ENCODE data around the gene RAPGEF5.
"Not testable (repeated sequence)": the region's sequence is repeated elsewhere in the genome, so short reads cannot be mapped to it uniquely, and the experiment has no call there.

RAPGEF5 gene

DNA sequence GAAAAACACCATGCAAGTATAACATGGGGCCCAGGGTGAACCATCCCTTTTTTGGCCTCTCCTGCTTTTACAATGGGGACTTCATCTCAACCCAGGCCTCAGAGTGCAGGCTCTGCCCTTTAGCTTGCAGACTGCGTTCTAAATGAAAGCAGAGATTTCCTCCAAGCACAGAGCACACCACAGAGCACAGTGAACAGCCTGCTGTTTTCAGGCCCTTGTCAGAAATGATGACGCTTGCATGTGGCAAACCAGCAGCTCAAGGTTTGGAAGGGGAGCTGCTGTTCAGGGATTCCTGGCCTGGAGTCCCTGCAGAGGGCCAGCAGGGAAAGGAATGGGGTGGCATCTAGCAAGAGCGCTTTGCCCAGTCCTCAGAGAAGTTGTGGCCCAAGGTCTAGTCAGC is 243.9 kb downstream of the RAPGEF5 start:
- DNase-seq: no peak

DNA sequence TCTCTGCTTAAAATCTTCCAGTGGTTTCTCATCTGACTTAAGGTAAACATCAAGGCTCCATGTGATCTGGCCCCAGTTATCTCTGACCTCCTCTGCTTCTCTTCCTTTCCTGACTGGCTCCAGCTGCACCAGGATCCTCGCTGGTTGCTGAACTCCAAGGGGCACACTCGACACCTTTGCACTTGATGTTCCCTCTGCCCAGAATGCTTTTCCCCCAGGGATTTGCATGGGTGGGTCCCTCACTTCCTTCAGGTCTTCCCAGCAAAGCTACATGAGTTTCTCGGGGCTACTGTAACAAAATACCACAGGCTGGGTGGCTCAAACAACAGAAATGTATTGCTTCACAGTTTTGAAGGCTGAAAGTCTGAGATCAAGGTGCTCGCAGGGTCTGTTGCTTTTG is 245.3 kb downstream of the RAPGEF5 start:
- no peak for DNase-seq

DNA sequence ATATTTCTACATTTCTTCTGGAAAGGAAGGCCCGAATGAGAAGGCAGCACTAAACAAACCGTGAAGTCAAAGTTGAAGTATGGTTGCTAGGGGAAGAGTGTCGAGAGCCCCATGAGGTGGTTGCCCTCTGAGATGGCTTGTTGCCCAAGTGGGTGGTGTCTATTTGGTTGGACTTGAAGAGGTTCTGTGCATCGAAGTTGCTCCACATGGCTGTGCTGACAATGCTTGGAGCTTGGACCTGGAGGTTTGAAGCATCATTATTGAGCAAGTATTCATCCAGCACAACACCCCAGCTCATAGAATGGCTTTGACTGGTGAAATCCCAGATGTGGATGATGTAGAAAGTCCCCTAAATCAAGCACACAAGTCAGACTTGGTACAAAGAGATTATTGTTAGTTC is 246.1 kb downstream of the RAPGEF5 start:
- DNase-seq: no peak

DNA sequence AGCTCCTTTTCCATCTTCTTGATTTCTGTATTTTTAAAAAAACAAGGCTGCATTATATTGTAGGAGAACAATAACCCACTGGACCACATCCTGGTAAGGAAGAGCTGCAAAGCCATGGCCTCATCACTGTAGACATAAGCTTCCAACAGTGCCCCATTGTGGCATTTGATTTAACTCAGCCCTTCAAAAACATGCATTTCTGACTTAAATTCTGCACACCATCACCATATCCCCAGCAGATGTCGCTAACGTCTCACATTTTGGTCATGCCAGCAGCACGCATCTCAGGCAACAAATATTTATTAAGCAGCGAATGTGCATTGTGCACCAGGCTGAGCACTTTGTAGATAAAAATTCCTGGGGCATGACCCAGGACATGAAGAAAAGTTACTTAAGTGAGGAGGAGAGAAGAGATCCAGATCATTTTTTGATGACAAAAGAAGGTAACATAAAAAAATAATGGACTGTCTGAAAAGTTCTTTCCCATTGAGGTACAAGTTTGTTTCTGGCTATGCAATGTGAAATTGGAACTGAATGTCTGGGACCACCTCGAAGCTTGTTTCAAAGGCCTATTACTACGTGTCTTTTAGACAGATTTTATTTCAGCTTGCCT is 246.6 kb downstream of the RAPGEF5 start:
- DNase-seq: peak; percentile 48

DNA sequence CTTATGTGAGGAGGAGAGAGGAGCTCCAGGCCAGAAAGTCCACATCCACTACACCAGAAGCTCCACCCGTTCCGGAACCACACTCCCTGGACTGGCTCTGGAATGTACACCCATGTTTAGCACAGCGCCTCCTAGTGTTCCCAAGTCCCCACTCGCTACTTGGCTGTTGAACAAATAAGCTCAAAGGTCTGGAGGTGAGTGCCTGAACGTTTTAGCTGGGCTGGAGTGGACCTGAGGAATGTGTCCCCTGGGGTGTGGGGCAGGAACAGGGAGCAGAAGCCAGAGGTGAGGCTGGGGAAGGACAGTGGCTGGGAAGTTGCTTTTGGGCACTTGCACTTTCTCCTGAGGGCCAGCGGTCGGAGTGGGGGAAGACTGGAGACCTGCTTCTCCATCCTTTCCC is 247.2 kb downstream of the RAPGEF5 start:
- peak; percentile 10 for DNase-seq

DNA sequence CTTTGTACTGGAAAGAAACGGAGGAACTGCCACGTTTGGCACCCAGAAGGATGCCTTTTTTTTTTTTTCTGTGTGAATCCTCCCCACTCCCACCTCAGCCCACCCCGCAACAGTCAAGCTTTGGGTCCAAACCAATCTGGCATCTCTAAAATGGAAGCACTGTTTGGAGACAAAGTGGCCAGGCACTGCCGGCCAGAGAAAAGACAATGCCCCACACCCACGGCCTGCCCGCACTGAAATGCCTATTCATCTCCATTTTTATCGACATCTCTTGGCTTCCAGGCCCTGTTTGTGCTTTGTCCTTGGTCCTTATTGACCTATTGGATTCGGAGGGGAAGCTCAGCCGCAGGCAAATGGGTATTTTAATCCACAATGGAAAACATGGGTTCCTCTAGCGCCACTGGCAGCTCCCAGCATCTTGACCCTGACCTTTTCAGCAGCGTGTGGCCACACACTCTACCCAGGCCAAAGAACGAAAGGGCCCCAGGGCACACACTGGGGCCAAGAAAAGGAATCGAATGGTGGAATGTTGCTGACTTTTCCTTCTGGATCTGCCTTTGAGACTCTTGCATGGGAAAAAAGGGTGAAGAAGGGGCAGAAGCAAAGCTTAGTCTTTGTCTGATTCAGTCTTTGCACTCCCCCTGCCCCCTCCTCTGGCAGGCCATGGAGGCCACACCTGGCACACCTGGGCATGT is 248.7 kb downstream of the RAPGEF5 start:
- no peak for DNase-seq

DNA sequence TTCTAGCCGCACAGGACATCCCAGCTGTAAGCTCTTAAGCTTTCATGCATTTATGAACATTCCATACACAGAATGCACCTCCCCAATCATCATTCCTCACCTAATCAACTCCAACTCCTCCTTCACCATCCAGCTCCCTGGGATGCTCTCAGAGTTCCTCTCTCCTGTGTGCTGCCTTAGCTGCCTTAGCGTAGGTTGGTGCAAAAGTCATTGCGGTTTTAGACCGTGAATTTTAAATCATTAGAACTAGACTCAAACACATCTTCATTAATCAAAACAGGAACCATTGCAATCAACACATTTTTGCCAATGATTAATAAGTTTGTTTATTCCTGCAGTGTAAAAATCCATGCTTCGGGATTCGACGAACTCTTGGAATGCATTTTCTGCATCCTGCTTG is 251.4 kb downstream of the RAPGEF5 start:
- DNase-seq: no peak

DNA sequence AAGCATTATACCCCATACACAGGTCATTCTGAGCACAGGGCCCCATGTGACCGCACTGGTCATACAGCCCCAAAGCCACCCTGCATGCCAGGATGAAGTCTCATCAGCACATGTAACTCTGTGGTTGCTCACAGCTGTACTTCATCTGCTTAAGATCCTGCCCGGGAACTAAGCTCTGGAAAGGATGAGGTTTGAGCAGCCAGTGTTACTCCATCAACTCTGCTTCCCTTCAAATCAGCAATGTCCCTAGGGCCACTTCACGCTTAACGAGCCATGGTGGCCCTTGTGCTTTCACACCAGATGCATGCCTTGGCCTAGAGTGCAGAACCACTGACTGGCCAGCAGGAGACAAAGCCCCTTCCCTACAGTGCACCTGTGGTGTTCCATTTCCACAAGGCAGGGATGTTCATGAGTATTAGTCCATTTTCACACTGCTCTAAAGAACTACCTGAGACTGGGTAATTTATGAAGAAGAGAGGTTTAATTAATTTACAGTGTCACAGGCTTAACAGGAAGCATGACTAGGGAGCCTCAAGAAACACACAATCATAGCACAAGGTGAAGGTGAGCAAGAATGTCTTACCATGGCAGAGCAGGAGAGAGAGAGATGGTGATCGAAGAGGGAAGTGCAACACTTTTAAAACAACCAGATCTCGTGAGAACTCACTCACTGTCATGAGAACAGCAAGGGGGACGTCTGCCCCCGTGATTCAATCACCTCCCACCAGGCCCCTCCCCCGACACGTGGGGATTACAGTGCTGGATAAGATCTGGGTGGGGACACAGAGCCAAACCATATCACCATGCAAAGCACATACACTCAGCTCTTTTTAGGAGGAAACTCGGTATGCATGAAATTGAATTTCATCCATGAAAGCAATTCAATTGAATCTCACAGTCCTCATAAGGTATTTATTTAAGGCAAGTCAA is 262.3 kb downstream of the RAPGEF5 start:
- DNase-seq: no peak

DNA sequence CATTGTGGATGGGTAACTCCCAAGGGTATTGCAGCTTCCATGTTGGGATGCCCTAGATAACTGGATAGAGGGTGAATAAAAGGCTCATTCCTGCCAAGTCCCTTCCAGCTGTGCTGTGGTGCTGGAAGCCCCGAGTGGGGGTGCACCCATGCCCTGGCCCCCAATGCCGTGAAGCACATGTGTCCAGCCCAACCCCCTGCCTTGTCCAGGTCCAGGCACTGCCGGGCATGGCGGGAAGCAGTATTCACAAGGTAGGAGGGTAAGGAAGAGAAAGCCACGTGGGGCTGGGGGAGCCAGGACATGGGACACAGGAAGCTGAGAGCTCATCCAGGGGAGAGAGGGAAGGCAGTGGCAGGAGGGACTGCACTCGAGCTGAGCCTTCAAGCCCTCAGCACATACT is 263.0 kb downstream of the RAPGEF5 start:
- no peak for DNase-seq

DNA sequence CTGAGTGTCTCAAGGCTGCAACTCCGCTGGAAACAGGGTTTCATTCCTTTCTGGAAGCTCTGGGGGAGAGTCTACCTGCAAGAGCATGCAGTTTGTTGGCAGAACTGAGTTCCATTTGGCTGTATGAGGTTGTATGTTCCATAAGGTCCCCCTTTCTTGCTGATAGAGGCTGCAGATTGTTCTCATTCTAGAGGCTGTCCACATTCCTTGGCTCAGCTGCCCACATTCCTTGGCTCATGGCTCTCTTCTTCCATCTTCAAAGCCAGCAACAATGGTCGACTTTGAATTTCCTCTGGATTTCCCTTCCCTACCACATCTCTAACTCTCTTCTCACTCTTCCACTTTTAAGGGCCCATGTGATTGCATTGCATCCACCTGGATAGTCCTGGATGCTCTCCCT is 264.0 kb downstream of the RAPGEF5 start:
- DNase-seq: no peak

DNA sequence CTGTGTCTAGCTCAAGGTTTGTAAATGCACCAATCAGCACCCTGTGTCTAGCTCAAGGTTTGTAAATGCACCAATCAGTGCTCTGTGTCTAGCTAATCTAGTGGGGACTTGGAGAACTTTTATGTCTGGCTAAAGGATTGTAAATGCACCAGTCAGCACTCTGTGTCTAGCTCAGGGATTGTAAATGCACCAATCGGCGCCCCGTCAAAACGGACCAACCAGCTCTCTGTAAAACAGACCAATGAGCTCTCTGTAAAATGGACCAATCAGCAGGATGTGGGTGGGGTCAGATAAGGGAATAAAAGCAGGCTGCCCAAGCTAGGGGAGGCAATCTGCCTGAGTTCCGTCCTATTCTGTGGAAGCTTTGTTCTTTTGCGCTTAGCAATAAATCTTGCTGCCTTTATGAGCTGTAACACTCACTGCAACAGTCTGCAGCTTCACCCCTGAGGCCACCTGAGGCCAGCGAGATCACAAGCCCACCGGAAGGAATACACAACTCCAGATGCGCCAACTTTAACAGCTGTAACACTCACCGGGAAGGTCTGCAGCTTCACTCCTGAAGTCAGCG is 265.9 kb downstream of the RAPGEF5 start:
- DNase-seq: not testable (repeated sequence)

DNA sequence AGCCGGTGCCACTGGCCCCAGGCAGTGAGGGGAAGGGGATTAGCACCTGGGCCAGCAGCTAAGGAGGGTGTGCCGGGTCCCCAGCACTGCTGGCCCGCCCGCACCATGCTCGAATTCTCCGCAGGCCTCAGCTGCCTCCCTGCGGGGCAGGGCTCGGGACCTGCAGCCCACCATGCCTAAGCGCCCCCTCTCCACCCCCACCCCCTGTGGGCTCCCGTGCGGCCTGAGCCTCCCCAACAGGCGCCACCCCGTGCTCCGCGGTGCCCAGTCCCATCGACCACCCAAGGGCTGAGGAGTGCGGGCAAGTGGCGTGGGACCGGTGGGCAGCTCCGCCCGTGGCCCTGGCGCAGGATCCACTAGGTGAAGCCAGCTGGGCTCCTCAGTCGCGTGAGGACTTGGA is 266.4 kb downstream of the RAPGEF5 start:
- DNase-seq: no peak

DNA sequence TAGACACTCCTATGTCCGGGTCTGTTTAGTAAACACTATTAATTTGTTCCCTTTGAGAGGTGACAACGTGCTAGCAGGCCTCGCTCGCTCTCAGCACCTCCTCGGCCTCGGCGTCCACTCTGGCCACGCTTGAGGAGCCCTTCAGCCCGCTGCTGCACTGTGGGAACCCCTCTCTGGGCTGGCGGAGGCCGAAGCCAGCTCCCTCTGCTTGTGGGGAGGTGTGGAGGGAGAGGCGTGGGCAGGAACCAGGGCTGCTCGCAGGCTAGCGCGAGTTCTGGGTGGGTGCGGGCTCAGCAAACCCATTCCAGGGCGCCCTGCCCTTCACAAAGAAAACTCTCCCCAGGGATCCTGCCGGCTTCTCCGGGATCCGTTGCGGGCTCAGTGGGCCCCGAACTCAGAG is 266.8 kb downstream of the RAPGEF5 start:
- no peak for DNase-seq

DNA sequence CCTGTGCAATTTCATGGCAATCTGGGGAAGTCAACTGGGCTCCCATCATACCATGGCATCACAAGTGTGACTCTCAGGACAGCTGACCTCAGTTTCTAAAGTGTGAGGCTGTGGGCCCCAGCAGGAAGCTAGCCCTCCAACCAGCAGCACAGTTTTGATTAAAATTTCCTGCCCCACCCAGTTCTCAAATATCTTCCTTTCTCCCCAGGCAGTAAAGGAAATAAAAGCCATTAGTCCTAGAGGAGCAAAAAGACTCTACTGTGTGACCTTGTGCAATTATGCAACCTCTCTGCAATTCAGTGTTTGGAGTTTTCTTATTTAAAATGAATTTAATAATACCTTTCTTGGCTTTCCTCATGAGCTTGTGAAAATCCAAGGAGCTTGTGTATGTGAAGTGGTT is 268.1 kb downstream of the RAPGEF5 start:
- no peak for DNase-seq

DNA sequence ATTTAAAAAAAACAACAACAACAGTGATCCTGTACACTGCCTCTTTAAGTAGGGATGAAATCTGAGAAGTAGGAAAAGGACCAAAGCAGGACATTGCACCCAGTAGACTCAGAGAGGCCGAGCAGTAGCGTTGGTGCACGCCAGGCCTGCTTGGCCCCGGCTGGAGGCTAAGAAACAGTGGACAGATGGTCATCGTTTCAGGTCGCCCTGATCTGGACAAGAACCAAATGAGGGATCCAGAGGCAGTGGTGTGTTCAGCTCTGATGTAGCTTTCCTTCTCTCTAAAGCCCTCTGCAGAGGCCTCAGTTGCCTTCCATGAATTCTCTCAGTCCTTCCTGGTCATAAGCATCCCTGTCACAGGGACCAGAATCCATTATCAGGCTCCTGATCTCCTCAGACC is 269.1 kb downstream of the RAPGEF5 start:
- no peak for DNase-seq

DNA sequence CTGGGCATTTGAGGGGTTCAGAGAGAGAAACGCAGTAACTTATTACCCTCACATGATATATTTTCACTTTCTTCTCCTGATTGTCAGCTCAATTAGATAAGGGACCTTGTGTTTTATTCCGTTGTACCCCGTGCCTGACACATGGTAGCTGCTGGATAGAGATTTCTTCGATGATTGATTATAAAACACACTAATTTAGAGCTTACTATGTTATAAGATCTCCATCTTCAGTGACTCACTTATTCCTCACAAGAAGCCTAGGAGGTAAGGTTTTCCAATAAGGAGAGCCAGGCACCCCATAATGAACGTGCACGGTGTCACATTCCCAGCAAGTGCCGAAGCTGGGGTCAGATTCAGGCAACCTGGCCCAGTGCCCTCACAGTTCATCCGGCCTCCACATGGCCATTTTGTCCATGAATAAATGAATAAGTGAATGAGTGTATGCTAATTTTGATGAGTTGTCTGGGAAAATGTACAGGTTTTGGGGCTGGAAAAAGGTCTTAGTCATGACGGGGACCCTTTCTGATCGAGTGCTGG is 273.2 kb downstream of the RAPGEF5 start:
- DNase-seq: no peak

DNA sequence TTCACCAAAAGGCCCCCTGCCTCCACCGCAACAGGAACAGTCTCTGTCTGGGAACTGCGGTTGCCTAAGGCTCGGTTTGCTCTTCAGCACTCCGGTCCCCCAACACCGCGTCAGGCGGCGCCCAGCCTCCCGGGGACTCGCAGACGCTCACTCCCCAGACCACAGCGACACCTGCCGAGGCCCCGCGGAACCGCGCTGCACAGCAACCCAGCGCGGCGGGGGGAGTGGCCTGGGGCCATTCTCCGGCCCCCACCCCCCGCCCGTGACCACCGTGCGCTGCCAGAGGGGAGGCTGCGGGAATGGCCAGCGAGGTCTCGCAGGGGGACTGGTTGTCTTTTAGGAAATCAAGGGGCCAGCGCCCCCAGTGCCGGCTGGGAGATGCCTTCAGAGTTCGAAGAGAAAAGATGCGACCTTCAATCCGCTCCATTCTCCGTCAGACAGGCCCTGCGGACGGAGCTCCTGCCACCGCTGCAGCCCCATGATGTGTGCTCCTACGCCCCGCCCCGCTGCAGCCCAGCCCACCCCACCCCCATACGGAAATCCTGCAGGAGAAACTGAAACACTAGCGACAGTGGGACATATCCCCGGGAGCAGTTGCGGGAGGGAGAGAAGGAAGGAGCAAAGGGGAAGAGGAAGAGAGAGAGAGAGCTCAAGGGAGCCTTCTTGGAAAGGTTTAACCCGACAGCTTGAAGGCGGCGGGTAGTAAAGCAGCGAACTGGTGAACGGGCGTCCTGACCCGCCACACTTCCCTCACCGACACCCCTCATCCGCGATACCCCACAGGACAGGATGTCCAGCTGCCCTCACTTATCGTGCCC is 273.9 kb downstream of the RAPGEF5 start:
- peak; percentile 78 for DNase-seq

DNA sequence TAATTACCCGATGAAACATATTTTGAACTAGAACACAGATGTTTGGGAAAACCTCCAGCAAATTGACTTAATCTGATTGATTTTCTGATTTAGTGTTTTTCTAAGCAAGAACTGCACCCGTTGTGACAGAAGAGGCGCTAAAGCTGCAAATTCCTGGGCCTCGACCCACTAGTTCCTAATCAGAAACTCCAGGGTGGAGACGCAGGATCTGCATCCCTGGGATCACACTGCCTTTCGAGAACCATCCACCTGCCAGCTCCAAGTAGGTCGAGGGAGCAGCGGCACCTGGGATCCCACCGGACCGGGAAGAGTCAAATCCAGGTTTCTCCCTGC is 274.4 kb downstream of the RAPGEF5 start:
- no peak for DNase-seq

DNA sequence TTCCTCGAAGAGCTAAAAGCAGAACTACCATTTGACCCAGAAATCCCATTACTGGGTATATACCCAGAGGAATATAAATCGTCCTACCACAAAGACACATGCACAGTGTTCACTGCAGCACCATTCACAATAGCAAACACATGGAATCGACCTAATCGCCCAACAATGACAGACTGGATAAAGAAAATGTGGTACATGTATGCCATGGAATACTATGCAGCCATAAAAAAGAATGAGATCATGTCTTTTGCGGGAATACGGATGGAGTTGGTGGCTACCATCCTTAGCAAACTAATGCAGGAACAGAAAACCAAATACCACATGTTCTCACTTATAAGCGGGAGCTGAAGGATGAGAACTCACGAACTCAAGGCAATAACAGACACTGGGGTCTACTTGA is 276.7 kb downstream of the RAPGEF5 start:
- DNase-seq: not testable (repeated sequence)

DNA sequence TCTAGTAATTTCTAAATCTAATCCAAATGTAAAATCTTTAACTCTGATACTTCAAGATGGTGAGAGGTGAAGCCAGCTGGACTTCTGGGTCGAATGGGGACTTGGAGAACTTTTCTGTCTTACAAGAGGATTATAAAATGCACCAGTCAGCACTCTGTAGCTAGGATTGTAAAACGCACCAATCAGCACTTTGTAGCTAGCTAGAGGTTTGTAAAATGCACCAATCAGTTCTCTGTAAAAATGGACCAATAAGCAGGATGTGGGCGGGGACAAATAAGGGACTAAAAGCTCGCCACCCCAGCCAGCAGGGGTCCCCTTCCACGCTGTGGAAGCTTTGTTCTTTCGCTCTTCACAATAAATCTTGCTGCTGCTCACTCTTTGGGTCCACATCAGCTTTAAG is 278.1 kb downstream of the RAPGEF5 start:
- not testable (repeated sequence) for DNase-seq

DNA sequence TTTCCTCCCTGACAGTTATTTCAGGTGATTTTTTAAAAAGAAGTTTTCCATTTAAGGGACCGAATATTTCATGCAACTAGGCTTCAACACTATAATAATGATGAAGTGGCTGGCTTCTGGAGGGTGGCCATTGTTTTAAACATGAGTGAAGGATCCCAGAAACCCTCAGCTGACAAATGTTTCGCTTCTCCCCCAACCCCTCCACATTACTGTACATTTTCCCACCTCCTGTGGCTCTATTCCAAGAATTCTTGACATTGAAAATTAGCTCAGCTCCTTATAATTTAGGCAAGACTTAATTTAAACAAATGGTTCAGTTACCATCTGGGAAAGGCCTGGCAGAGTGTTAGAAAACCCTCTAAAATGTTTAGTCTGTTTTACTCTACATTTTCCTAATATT is 281.4 kb downstream of the RAPGEF5 start:
- DNase-seq: no peak

DNA sequence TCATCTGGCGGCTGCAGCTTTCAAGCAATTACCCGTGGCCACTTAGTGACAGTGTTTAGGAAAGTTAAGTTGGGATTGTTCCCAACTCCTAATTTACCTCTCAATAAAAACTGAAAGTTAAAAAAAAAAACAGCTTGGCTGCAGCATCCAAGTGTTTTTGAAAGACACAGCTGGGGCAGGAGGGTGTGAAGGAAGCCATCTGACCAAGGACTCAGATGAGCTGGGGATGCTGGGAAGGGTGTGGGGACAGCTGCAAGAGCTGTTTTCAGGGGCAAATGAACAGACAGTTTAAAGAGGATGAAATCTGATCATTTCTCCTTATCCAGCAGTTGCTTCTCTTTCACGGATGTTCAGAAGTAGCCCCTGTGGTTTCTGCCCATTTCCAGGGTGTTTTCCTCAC is 282.1 kb downstream of the RAPGEF5 start:
- no peak for DNase-seq
